Umbilical cord (tissue), 2 donors: Measurements from ENCODE around the gene NDP. TPM values are rescaled to one million over a fixed set of nuclear protein-coding genes. Genes with fewer than 3 reads are reported as not detected.

Experiments
- DNase-seq: peaks from one replicate; pipeline ENCODE4 v3.0.0-alpha.2; 2015; ENCODE audit warnings: low spot score
- total RNA-seq: library from RNA; depleted of rRNA; stranded (reverse); fragments of >200 nt; gene quantifications from one replicate; pipeline ENCODE4 v1.2.3, GENCODE V29; 2014; ENCODE audit warnings: low replicate concordance; ENCODE audit not compliant: insufficient read depth

The NDP gene
- not detected for total RNA-seq

- no peak for DNase-seq
These were observed at the start of gene NDP for GRCh38 chrX:43973249-43974099. TSS of gene NDP (minus strand) at chrX:43973390. CDS start at chrX:43958645, 14,745 bp downstream.

DNA sequence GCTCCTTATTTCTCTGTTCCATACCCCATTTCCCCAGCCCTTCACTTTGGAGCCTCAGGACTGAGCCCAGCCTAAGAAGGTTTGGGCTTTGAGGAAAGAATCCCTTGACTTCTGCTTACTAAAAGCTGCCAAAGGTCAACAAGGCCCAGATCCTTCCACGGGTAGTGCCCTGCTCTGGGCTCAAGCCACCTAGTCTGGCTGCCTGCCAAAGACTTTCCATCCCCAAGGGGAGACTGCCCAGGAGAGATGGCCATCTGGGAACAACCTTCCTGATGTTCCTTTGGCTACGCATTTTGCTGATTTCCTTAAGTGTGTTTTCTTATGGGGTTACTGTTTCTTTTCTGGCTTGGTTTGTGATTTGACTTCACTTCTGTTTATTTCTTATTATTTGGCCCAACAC lies 49.8 kb upstream of the NDP start:
- DNase-seq = no peak

DNA sequence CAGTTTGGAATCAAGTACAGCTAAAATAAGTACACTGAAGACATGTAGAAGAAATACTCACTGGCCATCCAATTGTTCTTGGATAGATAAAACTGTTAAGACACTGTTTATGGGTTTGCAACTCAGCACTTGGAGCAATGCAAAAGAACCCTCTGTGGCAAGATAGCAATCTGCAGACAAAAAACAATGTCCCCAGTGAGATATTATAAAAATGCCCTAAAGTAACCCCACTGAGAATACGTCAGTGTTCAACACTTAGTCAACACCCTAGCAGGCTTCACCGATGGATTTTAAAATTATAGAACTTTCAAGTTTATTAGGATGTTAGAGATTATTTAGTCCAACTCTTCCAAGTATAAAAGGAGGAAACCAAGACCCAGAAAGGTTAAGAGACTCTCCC lies 47.5 kb upstream of the NDP start:
- no peak for DNase-seq

- no peak for DNase-seq
These were observed 46.7 kb upstream of the NDP start for GRCh38 chrX:44019911-44020310.

DNA sequence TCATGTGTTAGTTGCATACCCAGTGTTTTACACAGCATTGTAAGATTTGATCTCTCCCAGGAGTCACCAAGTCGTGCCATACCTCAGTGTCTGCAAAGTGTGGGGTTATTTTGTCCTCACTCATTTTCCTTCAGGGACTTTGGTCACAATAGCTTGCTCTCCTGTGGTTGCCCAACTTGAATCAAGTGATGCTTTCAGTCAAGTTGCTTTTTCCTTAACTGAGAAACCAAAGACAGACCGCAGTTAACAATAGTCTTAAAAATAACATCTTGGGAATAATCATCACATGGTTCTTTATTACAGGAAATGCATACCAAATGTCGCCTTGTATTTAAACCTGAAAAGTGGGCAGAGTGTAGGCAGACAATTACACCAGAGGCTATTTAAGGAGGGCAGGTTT lies 44.5 kb upstream of the NDP start:
- no peak for DNase-seq

DNA sequence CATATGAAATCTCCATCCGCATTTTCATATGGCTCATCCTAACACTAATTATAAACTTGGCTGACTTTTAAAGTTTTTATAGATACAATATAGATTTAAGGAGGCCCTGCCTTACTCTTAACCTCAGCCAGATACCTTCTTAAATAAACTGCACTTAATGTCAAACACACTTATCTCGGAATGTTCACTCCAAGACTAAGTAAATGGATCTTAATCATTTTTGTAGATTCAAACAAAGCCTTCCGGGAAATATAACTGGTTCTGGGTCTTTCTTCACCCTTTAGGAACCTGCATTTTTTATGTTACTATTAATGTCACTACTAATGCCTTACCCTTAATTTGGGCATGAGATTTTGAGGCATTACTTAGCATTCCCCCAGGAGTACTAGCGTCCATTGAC lies 43.7 kb upstream of the NDP start:
- no peak for DNase-seq

DNA sequence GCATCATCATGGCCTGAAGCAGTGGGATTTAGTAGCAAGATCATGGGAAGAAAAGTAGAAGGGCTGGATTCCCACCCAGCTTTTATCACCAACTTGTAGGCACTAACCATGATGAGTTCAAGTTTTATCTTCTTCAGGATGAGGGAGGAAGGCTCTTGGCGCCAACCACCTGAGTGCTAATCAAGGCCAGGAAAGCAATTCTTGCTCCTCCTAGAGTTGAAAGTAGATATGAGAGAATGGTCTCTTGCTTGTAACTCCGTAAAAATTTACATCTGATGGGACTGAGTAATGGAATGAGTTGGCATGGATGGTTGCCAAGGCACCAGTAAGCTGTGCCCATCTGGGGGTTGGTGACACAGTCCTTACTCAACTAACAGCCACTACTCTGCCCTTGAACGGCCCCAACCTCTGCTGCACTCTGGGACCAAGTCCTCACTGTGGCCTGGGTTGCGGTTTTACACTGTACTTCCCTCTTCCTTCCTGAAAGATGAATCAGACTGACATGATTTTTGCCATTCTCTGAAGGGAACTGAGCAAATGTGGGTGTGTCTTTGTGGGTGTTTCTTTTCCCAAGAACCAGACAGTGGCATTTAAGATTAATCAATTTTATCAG lies 39.4 kb upstream of the NDP start:
- DNase-seq = no peak

- DNase-seq = no peak
These were observed 38.3 kb upstream of the NDP start for GRCh38 chrX:44011506-44011905.

- DNase-seq = no peak
These were observed 37.4 kb upstream of the NDP start for GRCh38 chrX:44010626-44011025.

GRCh38 chrX:44006081-44006480 lies 32.9 kb upstream of the NDP start:
- no peak for DNase-seq

DNA sequence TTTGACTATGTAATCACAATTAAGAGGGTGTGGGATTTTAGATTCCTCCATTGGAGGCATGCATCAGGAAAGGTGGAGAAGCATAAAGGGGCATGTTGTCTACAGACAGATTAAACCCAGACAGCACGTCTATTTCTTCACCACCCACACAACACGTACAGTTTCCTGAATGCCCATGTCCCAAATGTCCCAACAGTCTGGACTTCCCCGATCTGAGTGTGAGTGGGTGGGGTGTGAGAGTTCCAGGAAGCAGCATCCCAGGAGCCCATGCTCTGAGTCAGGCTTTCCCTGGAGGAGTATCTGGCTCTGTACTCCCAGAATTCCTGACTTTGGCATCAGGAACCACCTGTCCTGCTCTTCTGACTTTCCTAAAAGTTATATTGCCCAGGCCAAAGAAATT lies 30.8 kb upstream of the NDP start:
- DNase-seq = no peak

GRCh38 chrX:44002567-44002966 lies 29.4 kb upstream of the NDP start:
- no peak for DNase-seq

GRCh38 chrX:43998374-43998773 lies 25.2 kb upstream of the NDP start:
- no peak for DNase-seq

DNA sequence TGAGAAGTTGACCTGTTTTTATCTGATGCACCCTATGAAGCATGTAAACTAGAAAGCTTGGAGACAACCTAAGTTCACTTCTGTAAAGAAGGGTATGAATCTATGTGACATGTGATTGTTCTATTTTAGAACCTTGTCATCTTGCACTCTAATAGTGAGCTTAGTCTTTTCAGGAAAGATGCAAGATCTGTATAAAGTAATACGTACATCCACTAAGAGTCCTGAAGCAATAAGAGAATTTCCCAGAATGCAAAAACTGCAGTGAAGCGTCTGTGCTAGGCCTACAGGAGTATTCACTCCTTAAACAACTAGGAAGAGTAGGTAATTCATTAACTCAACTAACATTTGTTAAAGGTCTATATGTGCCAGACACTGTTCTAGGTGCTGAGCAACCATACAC lies 23.3 kb upstream of the NDP start:
- no peak for DNase-seq

GRCh38 chrX:43986083-43986482 lies 12.9 kb upstream of the NDP start:
- DNase-seq = no peak

GRCh38 chrX:43985511-43985910 lies 12.3 kb upstream of the NDP start:
- DNase-seq = no peak

GRCh38 chrX:43978226-43978625 lies 5.0 kb upstream of the NDP start:
- DNase-seq = no peak

GRCh38 chrX:43976205-43976604 lies 3.0 kb upstream of the NDP start:
- DNase-seq = no peak

- DNase-seq = no peak
These were observed 2.6 kb upstream of the NDP start for GRCh38 chrX:43975796-43976195.

DNA sequence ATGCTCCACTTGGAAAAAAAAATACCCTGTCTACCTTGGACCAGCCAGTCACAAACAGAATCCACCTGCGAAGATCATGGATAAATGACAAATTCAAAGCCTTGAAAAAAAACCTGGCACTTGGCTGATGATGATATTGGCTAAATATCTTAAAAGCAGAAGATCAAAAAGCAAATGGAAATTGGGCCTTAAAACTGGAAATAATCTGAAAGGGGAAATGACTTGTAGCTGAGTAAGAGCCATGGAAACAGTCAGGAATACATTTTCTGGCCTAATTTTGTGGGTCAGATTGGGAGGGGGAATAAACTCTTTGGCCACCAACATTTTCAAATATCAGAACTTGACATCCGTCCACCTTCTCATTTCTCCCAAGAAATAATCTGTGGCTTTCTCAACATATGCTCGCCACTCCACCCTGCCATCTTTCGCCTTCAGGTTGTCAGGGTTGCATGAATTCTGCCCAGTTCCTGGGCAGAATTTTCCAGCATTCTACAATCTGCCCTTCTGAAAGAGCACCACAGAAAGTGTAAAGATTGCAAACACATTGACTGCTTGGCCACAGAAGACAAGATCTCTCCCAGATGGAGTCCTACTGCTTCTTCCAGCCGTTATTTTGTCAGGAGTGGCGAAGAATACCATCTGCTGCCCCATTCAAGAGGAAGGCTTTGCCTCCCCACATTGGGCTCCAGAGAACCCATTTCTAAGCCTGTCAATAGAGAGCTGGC lies 1.7 kb upstream of the NDP start:
- DNase-seq = no peak

DNA sequence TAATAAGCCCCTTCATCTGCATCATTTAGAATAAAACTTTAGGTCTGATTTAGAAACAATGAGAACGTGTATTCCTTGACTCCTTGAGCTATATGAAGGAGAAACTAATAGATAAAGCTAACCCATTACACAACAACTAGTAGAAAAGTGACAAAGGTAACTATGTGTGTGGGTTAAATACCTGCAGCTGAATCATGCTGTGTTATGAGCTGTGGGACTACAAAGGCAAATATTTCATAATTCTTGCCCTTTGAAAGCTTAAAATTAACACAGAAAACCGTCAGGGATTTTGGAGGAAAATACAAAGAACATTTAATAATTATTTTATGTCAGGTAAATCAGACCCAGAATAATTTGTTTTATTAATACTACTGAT lies 898 bp upstream of the NDP start:
- no peak for DNase-seq
